HuH-7 (cell line): ENCODE data around the gene OGFR.
"Not testable (repeated sequence)": the region's sequence is repeated elsewhere in the genome, so short reads cannot be mapped to it uniquely, and the experiment has no call there.

Experiments
- DNase-seq: peaks from one replicate; pipeline ENCODE4 v3.0.0; 2011; ENCODE audit warnings: low spot score

The OGFR gene

GRCh38 chr20:62840244-62841197 lies 35.9 kb downstream of the OGFR start:
- no peak for DNase-seq

DNA sequence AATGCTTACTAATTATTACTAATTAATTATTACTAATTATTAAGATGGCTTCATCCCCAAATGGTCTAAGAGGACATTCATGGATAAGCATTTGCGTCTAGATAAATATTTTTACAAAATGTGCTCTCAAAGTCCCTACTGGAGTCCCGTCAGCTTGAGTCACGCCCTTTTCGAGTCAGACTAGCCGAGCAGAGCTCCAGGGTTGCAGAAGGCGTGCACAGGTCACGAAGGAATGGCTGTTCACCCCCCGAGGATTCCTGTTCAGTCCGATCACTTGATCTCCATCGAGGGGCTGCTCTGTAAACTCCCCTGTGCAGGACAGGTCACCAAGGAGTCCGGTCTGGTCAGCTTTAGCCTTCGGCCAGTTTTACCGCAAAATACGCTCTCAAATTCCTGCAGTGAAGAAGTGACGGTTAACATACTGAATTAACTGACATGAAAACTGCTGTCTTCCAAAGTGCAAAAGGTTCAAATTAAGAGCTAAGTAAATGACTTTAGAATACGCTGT lies 37.1 kb downstream of the OGFR start:
- DNase-seq, result no peak

- no peak for DNase-seq
These were observed 39.0 kb downstream of the OGFR start for GRCh38 chr20:62843656-62844055.

DNA sequence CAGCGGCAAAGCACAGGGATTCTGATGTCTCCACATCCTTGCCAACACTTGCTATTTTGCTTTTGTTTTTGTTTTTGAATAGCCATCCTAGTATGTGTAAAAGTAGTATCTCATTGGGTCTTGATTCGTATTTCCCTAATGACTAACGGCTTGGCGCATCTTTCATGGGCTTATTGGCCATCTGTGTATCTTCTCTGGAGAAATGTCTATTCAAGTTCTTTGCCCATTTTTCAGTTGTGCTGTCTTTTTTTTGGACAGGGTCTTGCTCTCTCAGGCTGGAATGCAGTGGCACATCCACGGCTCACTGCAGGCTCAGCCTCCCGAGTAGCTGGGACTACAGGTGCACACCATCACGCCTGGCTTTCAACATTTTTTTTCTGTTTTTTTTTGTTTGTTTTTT lies 39.5 kb downstream of the OGFR start:
- DNase-seq, result no peak

DNA sequence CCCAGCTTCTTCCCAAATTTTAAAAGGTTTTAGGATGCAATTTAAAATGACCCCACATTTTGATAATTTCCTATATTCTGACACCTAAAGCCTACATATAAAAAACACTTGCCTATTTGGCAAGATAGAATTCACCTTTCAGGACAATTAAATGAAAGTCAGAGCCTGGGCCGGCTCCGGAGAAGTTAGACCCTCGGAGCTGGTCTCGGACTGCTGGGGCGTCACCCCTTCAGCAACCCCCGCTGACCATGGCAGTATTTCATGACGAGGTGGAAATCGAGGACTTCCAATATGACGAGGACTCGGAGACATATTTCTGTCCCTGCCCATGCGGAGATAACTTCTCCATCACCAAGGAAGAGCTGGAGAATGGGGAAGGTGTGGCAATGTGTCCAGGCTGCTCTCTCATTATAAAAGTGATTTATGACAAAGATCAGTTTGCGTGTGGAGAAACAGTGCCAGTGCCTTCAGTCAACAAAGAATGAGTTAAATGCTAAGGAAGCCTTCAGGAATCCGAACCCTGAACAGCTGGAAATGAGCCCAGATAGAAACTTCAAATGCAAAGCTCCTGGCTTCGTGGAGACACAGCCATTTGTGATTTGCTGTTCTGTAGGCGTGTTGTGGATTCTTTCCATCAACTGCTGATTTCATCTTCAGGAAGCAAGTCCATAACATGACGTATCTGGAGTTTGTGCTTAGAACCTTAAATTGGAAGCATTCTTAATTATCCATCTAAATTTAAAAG lies 41.0 kb downstream of the OGFR start:
- DNase-seq, result no peak

GRCh38 chr20:62846166-62846890 lies 41.7 kb downstream of the OGFR start:
- DNase-seq, result no peak

GRCh38 chr20:62848917-62849316 lies 44.3 kb downstream of the OGFR start:
- DNase-seq, result not testable (repeated sequence)

DNA sequence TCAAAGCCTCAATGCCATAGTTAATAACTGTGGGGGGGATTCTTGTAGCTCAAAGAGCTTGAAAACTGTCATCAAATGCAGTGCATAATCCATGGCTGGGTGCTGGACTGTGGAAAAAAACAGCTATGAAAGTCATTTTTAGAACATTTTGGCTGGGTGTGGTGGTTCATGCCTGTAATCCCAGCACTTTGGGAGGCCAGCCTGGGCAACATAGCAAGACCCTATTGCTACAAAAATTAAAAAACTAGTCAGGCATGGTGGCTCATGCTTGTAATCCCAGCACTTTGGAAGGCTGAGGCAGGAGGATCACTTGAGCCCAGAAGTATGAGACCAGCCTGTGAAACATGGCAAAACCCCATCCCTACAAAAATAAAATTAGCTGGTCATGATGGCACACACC lies 44.8 kb downstream of the OGFR start:
- DNase-seq, result no peak

DNA sequence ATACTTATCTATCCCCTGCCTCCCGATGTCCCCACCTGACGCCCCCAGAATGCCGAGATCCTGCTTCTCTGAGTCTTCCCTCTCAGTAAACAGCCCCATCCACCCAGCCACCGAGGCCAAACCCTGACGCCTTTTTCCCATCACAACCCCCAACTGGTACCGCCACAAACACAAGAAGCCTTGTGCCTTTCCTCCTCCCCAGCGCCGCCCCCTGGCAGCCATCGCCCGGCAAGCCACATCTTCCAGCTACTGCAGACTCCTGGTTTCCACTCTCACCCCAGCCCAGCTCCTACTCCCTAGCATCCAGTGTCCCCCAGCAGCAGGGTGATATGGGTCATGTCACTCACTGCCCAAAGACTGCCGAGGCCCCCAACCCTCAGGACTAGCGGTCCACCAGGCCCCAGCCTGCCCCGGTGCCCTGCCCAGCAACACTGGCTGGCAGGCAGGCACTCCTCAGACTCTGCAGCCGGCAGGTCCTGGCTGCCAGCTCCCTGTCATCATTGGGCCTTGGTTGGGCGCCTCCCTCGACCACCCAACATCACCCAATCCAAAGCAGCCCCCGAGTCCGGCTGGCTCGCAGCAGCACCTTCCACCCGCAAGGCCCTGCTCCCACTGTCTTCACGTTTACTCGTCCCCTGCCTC lies 45.8 kb downstream of the OGFR start:
- no peak for DNase-seq

DNA sequence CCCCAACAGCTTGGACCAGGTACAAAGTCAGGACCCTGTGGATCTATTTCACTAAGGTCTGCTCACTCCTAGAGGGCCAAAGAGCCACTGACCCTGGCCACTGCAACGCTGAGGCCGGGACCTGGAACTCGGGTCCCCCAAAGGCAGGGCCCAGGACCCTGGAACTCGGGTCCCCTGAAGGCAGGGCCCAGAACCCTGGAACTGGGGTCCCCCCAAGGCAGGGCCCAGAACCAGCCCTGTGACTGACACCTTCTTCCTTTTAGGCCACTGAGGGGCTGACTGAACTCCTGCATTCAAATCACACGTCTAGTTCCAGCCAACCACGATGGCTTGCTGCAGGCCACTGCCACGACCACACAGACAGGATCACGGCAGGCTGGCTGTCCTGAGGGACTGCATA lies 47.6 kb downstream of the OGFR start:
- no peak for DNase-seq

DNA sequence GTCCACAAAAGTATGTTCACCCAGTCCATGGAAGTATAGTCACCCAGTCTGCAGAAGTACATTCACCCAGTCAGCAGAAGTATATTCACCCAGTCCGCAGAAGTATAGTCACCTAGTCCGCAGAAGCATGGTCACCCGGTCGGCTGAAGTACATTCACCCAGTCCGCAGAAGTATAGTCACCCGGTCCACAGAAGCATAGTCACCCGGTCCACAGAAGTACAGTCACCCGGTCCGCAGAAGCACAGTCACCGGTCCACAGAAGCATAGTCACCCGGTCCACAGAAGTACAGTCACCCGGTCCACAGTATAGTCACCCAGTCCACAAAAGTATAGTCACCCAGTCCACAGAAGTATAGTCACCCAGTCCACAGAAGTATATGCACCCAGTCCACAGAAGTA lies 48.2 kb downstream of the OGFR start:
- DNase-seq, result no peak

GRCh38 chr20:62853304-62853703 lies 48.7 kb downstream of the OGFR start:
- not testable (repeated sequence) for DNase-seq

DNA sequence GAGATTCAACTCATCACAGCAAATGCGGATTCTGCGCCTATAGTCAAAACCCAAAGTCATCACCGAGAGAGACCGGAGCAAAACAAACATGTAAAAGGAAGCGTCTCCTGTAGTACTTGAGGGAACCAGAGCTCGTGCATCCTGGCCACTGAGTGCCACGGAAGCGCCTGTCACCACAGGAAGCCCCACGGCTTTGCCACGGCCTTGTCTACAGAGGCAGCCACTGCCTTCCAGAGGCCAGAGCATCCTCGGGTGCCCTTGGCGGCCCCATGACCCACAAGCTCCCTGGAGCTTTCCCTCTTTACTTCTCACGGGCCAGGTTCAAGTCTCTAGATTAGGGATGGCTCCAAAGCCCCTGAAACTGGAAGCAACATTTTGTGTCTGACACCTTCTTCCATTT lies 49.5 kb downstream of the OGFR start:
- no peak for DNase-seq

- no peak for DNase-seq
These were observed 50.5 kb downstream of the OGFR start for GRCh38 chr20:62855120-62855519.

GRCh38 chr20:62856931-62857619 lies 52.4 kb downstream of the OGFR start:
- no peak for DNase-seq

- DNase-seq, result no peak
These were observed 53.6 kb downstream of the OGFR start for GRCh38 chr20:62858058-62858830.

DNA sequence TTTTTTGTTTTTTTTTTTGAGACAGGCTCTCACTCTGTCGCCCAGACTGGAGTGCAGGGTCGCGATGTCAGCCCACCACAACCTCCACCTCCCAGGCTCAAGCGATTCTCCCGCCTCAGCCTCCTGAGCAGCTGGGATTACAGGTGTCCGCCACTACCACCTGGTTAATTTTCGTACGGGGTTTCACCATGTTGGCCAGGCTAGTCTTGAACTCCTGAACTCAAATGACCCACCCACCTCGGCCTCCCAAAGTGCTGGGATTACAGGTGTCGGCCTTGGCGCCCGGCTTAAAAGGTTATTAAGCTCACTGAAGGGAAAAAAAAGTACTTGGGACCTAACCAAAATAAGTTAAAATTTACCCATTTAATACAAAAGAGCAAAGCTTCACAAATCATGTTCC lies 55.1 kb downstream of the OGFR start:
- DNase-seq, result no peak

GRCh38 chr20:62860391-62860923 lies 55.8 kb downstream of the OGFR start:
- DNase-seq, result no peak

DNA sequence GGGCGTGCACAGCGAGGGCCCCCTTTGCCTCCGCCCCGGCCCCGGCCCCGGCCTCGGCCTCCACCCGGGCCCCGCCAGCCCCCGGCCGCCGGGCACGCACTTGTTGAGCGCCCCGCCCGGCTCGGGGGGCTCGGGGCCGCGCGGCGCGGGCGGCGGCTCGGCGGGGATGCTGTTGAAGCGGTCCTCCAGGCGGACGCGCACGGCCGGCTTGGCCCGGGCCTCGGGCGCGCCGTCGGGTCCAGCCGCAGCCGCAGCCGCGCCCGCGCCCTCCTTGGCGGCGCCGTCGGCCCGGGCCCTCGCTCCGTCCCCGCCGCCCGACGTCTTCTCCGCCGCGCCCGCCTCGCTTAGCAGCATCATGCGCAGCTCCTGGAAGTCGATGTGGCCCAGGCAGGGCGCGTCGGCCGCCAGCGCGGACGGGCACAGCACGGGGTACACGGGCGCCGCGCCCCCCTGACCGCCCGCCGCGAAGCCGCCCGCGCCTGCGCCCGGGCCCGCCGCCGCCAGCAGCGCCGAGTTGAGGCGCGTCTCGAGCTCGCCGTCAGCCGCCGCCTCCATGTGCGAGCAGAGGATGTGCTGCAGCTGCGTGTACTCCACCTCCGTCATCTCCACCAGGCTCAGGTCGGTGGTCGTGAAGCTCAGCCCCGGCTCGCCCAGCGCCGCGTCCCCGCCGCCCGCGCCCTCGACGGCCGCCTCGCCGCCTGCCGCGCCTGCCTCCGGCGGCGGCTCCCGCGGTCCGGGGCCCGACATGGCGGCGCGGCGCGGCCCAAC lies 56.5 kb downstream of the OGFR start:
- DNase-seq, result no peak
